Cardiac fibroblast (primary cell): ENCODE data around the gene FDX1.

ENCODE experiments used
- DNase-seq, 2 donors: peaks; one replicate each; pipeline versions ENCODE4 v3.0.0 to v3.0.0-alpha.2; 2010; ENCODE audit warnings: low read depth in 2 of 2
- H3K4me3 ChIP-seq, 2 donors: replicated peaks in 1 of 2; 1 replicate in 1 of 2; 2 replicates in 1 of 2; pipeline ENCODE4 v1.5.1; 2011; ENCODE audit warnings: low read depth in 2 of 2, low read length in 2 of 2, mild to moderate bottlenecking in 2 of 2, moderate library complexity in 1 of 2
- CTCF ChIP-seq: IDR thresholded peaks from one replicate; pipeline ENCODE4 v1.5.1; 2011; ENCODE audit warnings: low read depth, mild to moderate bottlenecking, low read length, inconsistent platforms

The FDX1 gene

DNA sequence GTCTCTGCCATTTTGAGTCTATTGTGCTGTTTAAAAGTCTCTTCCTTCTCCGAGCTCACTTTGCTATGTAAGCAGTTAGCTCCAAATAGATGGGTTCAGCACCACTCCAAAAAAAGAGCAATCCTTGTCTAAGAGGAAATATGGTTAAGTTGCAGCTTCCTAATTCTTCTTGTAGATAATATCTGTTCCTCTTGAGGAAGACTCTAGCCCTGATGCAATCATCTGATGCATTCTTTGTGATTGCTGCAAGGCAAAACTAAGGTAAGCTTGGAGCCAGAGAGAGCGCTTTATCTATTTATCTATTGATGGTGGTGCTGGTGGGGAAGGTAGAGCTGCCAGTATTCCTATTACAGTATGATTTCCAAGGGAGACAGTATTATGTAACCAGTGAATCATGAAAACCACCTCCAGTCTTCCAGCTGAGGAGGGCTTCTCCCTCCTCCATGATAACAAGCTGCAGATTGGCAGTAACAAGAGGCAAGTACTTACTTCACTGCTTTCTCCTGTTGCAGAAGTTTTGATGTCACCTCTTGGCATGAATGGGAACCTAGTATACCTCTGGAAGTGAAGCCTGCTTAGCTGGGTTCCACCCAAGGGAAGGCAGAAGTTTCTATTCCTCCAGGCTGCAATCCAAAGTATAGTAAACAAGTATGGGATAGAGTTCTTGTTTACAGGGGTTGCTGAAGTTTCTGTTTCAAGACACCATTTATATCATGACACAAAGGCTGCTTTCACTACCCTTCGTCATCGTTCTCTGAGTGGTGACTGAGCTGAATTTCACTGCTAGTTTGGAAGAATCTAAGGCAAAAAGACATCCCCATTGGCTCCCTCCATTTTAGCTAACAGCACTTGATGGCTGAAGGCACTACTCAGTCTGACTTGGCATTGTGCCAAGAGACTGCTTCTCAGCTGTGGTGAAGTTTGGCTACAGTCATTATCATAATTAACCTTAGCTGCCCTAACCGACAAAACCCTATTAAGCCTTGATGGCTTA is 49.7 kb downstream of the FDX1 start:
- peak; percentile 53 to 56 for DNase-seq
- H3K4me3 ChIP-seq, result no peak overlapping the region
- no peak for TF ChIP-seq CTCF

GRCh38 chr11:110481523-110481922 is 51.8 kb downstream of the FDX1 start:
- no peak for DNase-seq
- no peak for TF ChIP-seq CTCF
- no peak overlapping the region for H3K4me3 ChIP-seq

GRCh38 chr11:110486156-110486555 is 56.4 kb downstream of the FDX1 start:
- no peak for TF ChIP-seq CTCF
- H3K4me3 ChIP-seq, result no peak overlapping the region
- no peak for DNase-seq

- no peak for TF ChIP-seq CTCF
- no peak for DNase-seq
- H3K4me3 ChIP-seq, result no peak overlapping the region
Measured at GRCh38 chr11:110488446-110488845, 58.7 kb downstream of the FDX1 start.

GRCh38 chr11:110490886-110491285 is 61.1 kb downstream of the FDX1 start:
- no peak for TF ChIP-seq CTCF
- no peak overlapping the region for H3K4me3 ChIP-seq
- DNase-seq, result peak; percentile 71 to 87

GRCh38 chr11:110491577-110492320 is 62.0 kb downstream of the FDX1 start:
- H3K4me3 ChIP-seq, result no peak overlapping the region
- no peak for TF ChIP-seq CTCF
- no peak for DNase-seq
